Measurements from ENCODE around the gene SECISBP2.

Gene SECISBP2

GRCh38 chr9:89367281-89367680, 49.0 kb downstream of the SECISBP2 start:
- WGBS, result 97% methylated on average over 4 of the region's 4 CpGs
- DNase-seq, result no peak

DNA sequence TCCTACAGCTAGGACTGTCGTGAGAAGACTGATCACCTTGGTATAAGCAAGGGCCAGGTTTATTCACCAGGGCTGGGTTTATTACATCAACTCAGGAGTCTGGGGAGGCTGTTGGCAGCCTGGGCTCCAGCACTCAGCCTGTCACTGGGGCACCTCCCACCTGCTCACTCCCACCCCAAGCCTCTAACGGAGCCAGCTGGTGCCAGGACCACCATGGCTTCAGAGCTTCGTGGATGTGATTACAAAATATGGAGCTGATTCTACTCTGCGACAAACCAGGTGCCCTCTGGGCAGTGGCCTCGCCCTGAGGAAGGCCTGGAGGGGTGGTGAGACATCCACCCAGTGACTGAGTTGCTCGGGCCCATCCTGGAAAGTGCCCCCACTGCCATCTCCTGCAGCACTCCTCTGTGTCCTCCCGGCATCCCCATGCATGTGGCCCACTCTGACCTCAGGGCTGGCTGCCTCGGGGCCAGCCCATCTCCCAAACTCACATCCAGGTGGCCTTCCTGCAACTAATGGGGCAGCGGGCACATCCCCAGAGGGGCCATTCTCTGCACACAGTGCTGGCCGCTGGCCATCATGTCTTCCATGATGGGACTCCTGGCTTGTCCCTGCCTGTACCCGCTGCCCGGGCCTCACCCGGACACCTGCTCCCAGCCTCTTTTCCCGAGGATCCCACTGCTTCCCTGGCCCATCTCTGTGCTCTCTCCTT, 49.6 kb downstream of the SECISBP2 start:
- Histone ChIP-seq H3K36me3 (ENCODE audit: control insufficient read depth in 1 of 2, insufficient read depth in 2 of 2, low read depth in 1 of 2, low read length in 2 of 2) (peaks cover 2 to 41% of the 10 kb centered on the region in 2 experiments), H3K4me3 (ENCODE audit: insufficient read depth in 1 of 2, low read depth in 1 of 2, low read length in 2 of 2) (no peak overlapping the region), H3K27ac (ENCODE audit: low read length, poor library complexity, severe bottlenecking) (no peak overlapping the region), H3K23ac (ENCODE audit: low read length in 2 of 2) (no peak overlapping the region), H2BK5ac (ENCODE audit: low read depth, low read length, poor library complexity, severe bottlenecking) (no peak overlapping the region), H3K27me3 (ENCODE audit: control insufficient read depth in 1 of 2, insufficient read depth in 1 of 2, low read length in 2 of 2) (no peaks in the 10 kb centered on the region), H3K18ac (ENCODE audit: low read depth in 1 of 2, low read length in 2 of 2) (no peak overlapping the region), H3K4me1 (ENCODE audit: control insufficient read depth, insufficient read depth, low read depth, low read length) (peaks cover 6% of the 10 kb centered on the region), H2BK12ac (ENCODE audit: low read length in 2 of 2) (no peak overlapping the region), H2BK120ac (ENCODE audit: low read depth, low read length) (no peak overlapping the region), H3K4me2 (ENCODE audit: low read length, poor library complexity, severe bottlenecking) (no peak overlapping the region), H3K79me1 (replicated peaks; ENCODE audit: low read length, poor library complexity, severe bottlenecking) (no peaks in the 10 kb centered on the region), H2AFZ (ENCODE audit: low read depth, low read length) (no peak overlapping the region), H4K8ac (ENCODE audit: low read length) (no peak overlapping the region), H3K4ac (ENCODE audit: low read depth in 1 of 2, low read length in 2 of 2) (no peak overlapping the region), H3K9ac (ENCODE audit: low read length) (no peak overlapping the region), H3K9me3 (ENCODE audit: control insufficient read depth, low read length) (no peaks in the 10 kb centered on the region), H2AK5ac (ENCODE audit: low read length, severe bottlenecking) (no peak overlapping the region), H4K91ac (ENCODE audit: low read length) (peak overlapping the region; percentile 21), H3K14ac (ENCODE audit: low read length in 2 of 2) (no peak overlapping the region), H2BK15ac (ENCODE audit: low read depth, poor library complexity, severe bottlenecking) (no peak overlapping the region)
- no peak for DNase-seq
- 96% methylated on average over 14 of the region's 14 CpGs for WGBS

More at GRCh38 chr9:89367281-89367680, 49.0 kb downstream of the SECISBP2 start:
- H3K23ac ChIP-seq (ENCODE audit: low read length in 2 of 2), result no peak overlapping the region
- no peak overlapping the region for H3K4me3 ChIP-seq (ENCODE audit: insufficient read depth in 1 of 2, low read depth in 1 of 2, low read length in 2 of 2)
- H3K27ac ChIP-seq (ENCODE audit: low read length, poor library complexity, severe bottlenecking), result no peak overlapping the region
- H2BK120ac ChIP-seq (ENCODE audit: low read depth, low read length), result no peak overlapping the region
- H3K18ac ChIP-seq (ENCODE audit: low read depth in 1 of 2, low read length in 2 of 2), result no peak overlapping the region
- no peak overlapping the region for H2BK15ac ChIP-seq (ENCODE audit: low read depth, poor library complexity, severe bottlenecking)
- H3K4me1 ChIP-seq (ENCODE audit: control insufficient read depth, insufficient read depth, low read depth, low read length), result peaks cover 6% of the 10 kb centered on the region
- peaks cover 8 to 47% of the 10 kb centered on the region in 2 experiments for H3K36me3 ChIP-seq (ENCODE audit: control insufficient read depth in 1 of 2, insufficient read depth in 2 of 2, low read depth in 1 of 2, low read length in 2 of 2)
- no peak overlapping the region for H3K4me2 ChIP-seq (ENCODE audit: low read length, poor library complexity, severe bottlenecking)
- no peak overlapping the region for H3K14ac ChIP-seq (ENCODE audit: low read length in 2 of 2)
- H4K91ac ChIP-seq (ENCODE audit: low read length), result no peak overlapping the region
- no peak overlapping the region for H2AK5ac ChIP-seq (ENCODE audit: low read length, severe bottlenecking)
- no peaks in the 10 kb centered on the region for H3K79me1 ChIP-seq (replicated peaks; ENCODE audit: low read length, poor library complexity, severe bottlenecking)
- no peaks in the 10 kb centered on the region for H3K27me3 ChIP-seq (ENCODE audit: control insufficient read depth in 1 of 2, insufficient read depth in 1 of 2, low read length in 2 of 2)
- no peak overlapping the region for H2BK5ac ChIP-seq (ENCODE audit: low read depth, low read length, poor library complexity, severe bottlenecking)
- no peaks in the 10 kb centered on the region for H3K9me3 ChIP-seq (ENCODE audit: control insufficient read depth, low read length)
- H2AFZ ChIP-seq (ENCODE audit: low read depth, low read length), result no peak overlapping the region
- H3K9ac ChIP-seq (ENCODE audit: low read length), result no peak overlapping the region
- no peak overlapping the region for H3K4ac ChIP-seq (ENCODE audit: low read depth in 1 of 2, low read length in 2 of 2)
- no peak overlapping the region for H2BK12ac ChIP-seq (ENCODE audit: low read length in 2 of 2)
- H4K8ac ChIP-seq (ENCODE audit: low read length), result no peak overlapping the region

GRCh38 chr9:89368550-89368949, 50.2 kb downstream of the SECISBP2 start:
- H2BK15ac ChIP-seq (ENCODE audit: low read depth, poor library complexity, severe bottlenecking), result no peak overlapping the region
- H3K79me1 ChIP-seq (replicated peaks; ENCODE audit: low read length, poor library complexity, severe bottlenecking), result no peaks in the 10 kb centered on the region
- no peak overlapping the region for H2AK5ac ChIP-seq (ENCODE audit: low read length, severe bottlenecking)
- no peak overlapping the region for H4K8ac ChIP-seq (ENCODE audit: low read length)
- H3K23ac ChIP-seq (ENCODE audit: low read length in 2 of 2), result no peak overlapping the region
- H3K4ac ChIP-seq (ENCODE audit: low read depth in 1 of 2, low read length in 2 of 2), result no peak overlapping the region
- 94% methylated on average over 7 of the region's 7 CpGs for WGBS
- no peak overlapping the region for H4K91ac ChIP-seq (ENCODE audit: low read length)
- no peak overlapping the region for H3K27ac ChIP-seq (ENCODE audit: low read length, poor library complexity, severe bottlenecking)
- no peak overlapping the region for H3K4me3 ChIP-seq (ENCODE audit: insufficient read depth in 1 of 2, low read depth in 1 of 2, low read length in 2 of 2)
- H3K18ac ChIP-seq (ENCODE audit: low read depth in 1 of 2, low read length in 2 of 2), result no peak overlapping the region
- no peak overlapping the region for H3K14ac ChIP-seq (ENCODE audit: low read length in 2 of 2)
- H2AFZ ChIP-seq (ENCODE audit: low read depth, low read length), result no peak overlapping the region
- H3K9ac ChIP-seq (ENCODE audit: low read length), result no peak overlapping the region
- H2BK120ac ChIP-seq (ENCODE audit: low read depth, low read length), result no peak overlapping the region
- peaks cover 12% of the 10 kb centered on the region for H3K4me1 ChIP-seq (ENCODE audit: control insufficient read depth, insufficient read depth, low read depth, low read length)
- no peak overlapping the region for H3K4me2 ChIP-seq (ENCODE audit: low read length, poor library complexity, severe bottlenecking)
- DNase-seq, result no peak
- no peak overlapping the region for H2BK5ac ChIP-seq (ENCODE audit: low read depth, low read length, poor library complexity, severe bottlenecking)
- no peaks in the 10 kb centered on the region for H3K27me3 ChIP-seq (ENCODE audit: control insufficient read depth in 1 of 2, insufficient read depth in 1 of 2, low read length in 2 of 2)
- H2BK12ac ChIP-seq (ENCODE audit: low read length in 2 of 2), result no peak overlapping the region
- no peaks in the 10 kb centered on the region for H3K9me3 ChIP-seq (ENCODE audit: control insufficient read depth, low read length)
- peaks cover 0 to 35% of the 10 kb centered on the region in 2 experiments for H3K36me3 ChIP-seq (ENCODE audit: control insufficient read depth in 1 of 2, insufficient read depth in 2 of 2, low read depth in 1 of 2, low read length in 2 of 2)

DNA sequence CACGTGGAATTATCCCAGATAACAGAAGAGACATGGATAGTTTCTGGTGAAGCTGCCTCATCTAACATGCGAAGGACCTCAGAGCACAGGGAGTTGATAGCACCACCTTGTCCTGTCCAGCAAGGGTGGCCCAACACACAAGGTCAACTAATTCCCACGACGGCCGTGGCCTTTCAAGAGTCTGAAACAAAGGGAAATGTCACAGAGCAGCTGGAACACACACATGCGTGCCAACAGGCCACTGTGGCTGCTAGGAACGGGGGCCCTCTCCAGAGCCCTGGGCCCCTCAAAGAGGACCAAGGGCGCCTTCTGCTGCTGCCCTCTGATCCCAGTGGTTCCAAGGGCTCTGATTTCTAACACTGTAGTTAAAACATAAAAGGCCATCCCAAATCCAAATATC, 50.7 kb downstream of the SECISBP2 start:
- Histone ChIP-seq H3K36me3 (ENCODE audit: control insufficient read depth in 1 of 2, insufficient read depth in 2 of 2, low read depth in 1 of 2, low read length in 2 of 2) (peaks cover 0 to 30% of the 10 kb centered on the region in 2 experiments), H3K4ac (ENCODE audit: low read depth in 1 of 2, low read length in 2 of 2) (no peak overlapping the region), H2BK15ac (ENCODE audit: low read depth, poor library complexity, severe bottlenecking) (no peak overlapping the region), H2AFZ (ENCODE audit: low read depth, low read length) (no peak overlapping the region), H4K8ac (ENCODE audit: low read length) (no peak overlapping the region), H2BK5ac (ENCODE audit: low read depth, low read length, poor library complexity, severe bottlenecking) (no peak overlapping the region), H3K18ac (ENCODE audit: low read depth in 1 of 2, low read length in 2 of 2) (no peak overlapping the region), H3K4me2 (ENCODE audit: low read length, poor library complexity, severe bottlenecking) (no peak overlapping the region), H3K27ac (ENCODE audit: low read length, poor library complexity, severe bottlenecking) (no peak overlapping the region), H2BK12ac (ENCODE audit: low read length in 2 of 2) (no peak overlapping the region), H3K4me3 (ENCODE audit: insufficient read depth in 1 of 2, low read depth in 1 of 2, low read length in 2 of 2) (no peak overlapping the region), H3K9ac (ENCODE audit: low read length) (no peak overlapping the region), H4K91ac (ENCODE audit: low read length) (no peak overlapping the region), H3K14ac (ENCODE audit: low read length in 2 of 2) (no peak overlapping the region), H3K4me1 (ENCODE audit: control insufficient read depth, insufficient read depth, low read depth, low read length) (peaks cover 16% of the 10 kb centered on the region), H2BK120ac (ENCODE audit: low read depth, low read length) (no peak overlapping the region), H3K23ac (ENCODE audit: low read length in 2 of 2) (no peak overlapping the region), H2AK5ac (ENCODE audit: low read length, severe bottlenecking) (no peak overlapping the region), H3K27me3 (ENCODE audit: control insufficient read depth in 1 of 2, insufficient read depth in 1 of 2, low read length in 2 of 2) (no peaks in the 10 kb centered on the region), H3K79me1 (replicated peaks; ENCODE audit: low read length, poor library complexity, severe bottlenecking) (no peaks in the 10 kb centered on the region), H3K9me3 (ENCODE audit: control insufficient read depth, low read length) (no peaks in the 10 kb centered on the region)
- DNase-seq, result no peak
- 88% methylated on average over 8 of the region's 8 CpGs for WGBS
